ENCODE data around the gene HAUS5. TPM values are rescaled to one million over a fixed set of nuclear protein-coding genes. Genes with fewer than 3 reads are reported as not detected.

HAUS5 gene
- total RNA-seq, 2 donors from 2014 or later, result 5.0 to 17.0 TPM

- H3K27ac ChIP-seq, result peak overlapping the region; percentile 96
- H3K27me3 ChIP-seq, result no peaks in the 10 kb centered on the region
- H3K9ac ChIP-seq (ENCODE audit: low read depth in 2 of 2, low read length in 2 of 2), result peak overlapping the region; percentile 90 to 92
- peaks cover 5% of the 10 kb centered on the region for H3K4me1 ChIP-seq
- H3K36me3 ChIP-seq, result no peaks in the 10 kb centered on the region
- DNase-seq, result peak; percentile 42
- no peaks in the 10 kb centered on the region for H3K9me3 ChIP-seq
- intact Hi-C loops (cut with DNase I), result no loop called here
- no peak for TF ChIP-seq CTCF (IDR thresholded peaks at IDR 0.05)
- H3K4me3 ChIP-seq, result peak overlapping the region; percentile 55
These were observed 30.3 kb downstream of the HAUS5 start for GRCh38 chr19:35642798-35643254.

GRCh38 chr19:35643255-35644205 lies 31.0 kb downstream of the HAUS5 start:
- Histone ChIP-seq H3K9me3 (no peaks in the 10 kb centered on the region), H3K27me3 (no peaks in the 10 kb centered on the region), H3K4me1 (peaks cover 5% of the 10 kb centered on the region), H3K9ac (ENCODE audit: low read depth in 2 of 2, low read length in 2 of 2) (peak overlapping the region; percentile 90 to 92), H3K4me3 (peak overlapping the region; percentile 55), H3K36me3 (no peaks in the 10 kb centered on the region), H3K27ac (peak overlapping the region; percentile 96)
- peak; percentile 90 for DNase-seq
- TF ChIP-seq CTCF (IDR thresholded peaks at IDR 0.05), result no peak
- intact Hi-C loops (cut with DNase I), result no loop called here

GRCh38 chr19:35644206-35644986 lies 31.9 kb downstream of the HAUS5 start:
- Histone ChIP-seq H3K4me3 (peak overlapping the region; percentile 55), H3K9ac (ENCODE audit: low read depth in 2 of 2, low read length in 2 of 2) (peak overlapping the region; percentile 90 to 92), H3K4me1 (peaks cover 5% of the 10 kb centered on the region), H3K27me3 (no peaks in the 10 kb centered on the region), H3K9me3 (no peaks in the 10 kb centered on the region), H3K36me3 (no peaks in the 10 kb centered on the region), H3K27ac (peak overlapping the region; percentile 96)
- intact Hi-C loops (cut with DNase I), result no loop called here
- peak; percentile 98 for DNase-seq
- no peak for TF ChIP-seq CTCF (IDR thresholded peaks at IDR 0.05)

GRCh38 chr19:35644987-35645679 lies 32.6 kb downstream of the HAUS5 start:
- Histone ChIP-seq H3K9ac (ENCODE audit: low read depth in 2 of 2, low read length in 2 of 2) (peak overlapping the region; percentile 72 to 92), H3K9me3 (no peaks in the 10 kb centered on the region), H3K4me3 (peak overlapping the region; percentile 55), H3K27me3 (no peaks in the 10 kb centered on the region), H3K4me1 (peaks cover 7% of the 10 kb centered on the region), H3K36me3 (no peaks in the 10 kb centered on the region), H3K27ac (peak overlapping the region; percentile 96)
- intact Hi-C loops (cut with DNase I), result no loop called here
- TF ChIP-seq CTCF (IDR thresholded peaks at IDR 0.05), result no peak
- DNase-seq, result peak; percentile 94
